ENCODE data around the gene PAK4.

- TF ChIP-seq CTCF (IDR thresholded peaks at IDR 0.05) (no peak), POLR2A (IDR thresholded peaks at IDR 0.05) (no peak)
Observed at GRCh38 chr19:39192846-39193245, 67.3 kb downstream of the PAK4 start.
